A549 (cell line): Measurements from ENCODE around the gene SLC25A11.

Experiments
- CEBPB ChIP-seq, 2 experiments: fragments of >200 bp in 1 of 2; sonication (Bioruptor Twin) in 1 of 2; formaldehyde crosslinking in 1 of 2; IDR thresholded peaks; 2 replicates each; pipeline ENCODE4 v1.6.1; 2012 to 2016
- HOXA7 ChIP-seq: fragments of 250-450 bp; sonication (Bioruptor Pico); IDR thresholded peaks from 2 replicates; pipeline ENCODE4 v1.5.0; 2020; ENCODE audit warnings: mild to moderate bottlenecking, moderate library complexity
- MAFK ChIP-seq: fragments of 450-650 bp; IDR thresholded peaks from 2 replicates; pipeline ENCODE4 v1.6.1; 2014; ENCODE audit not compliant: partially characterized antibody
- NPAS2 ChIP-seq: fragments of 250-450 bp; sonication (Bioruptor Pico); IDR thresholded peaks from 2 replicates; pipeline ENCODE4 v1.8.0; 2022; ENCODE audit warnings: mild to moderate bottlenecking, moderate library complexity, borderline replicate concordance
- POLR2A ChIP-seq: IDR thresholded peaks from 2 replicates; pipeline ENCODE4 v1.6.1; 2012; ENCODE audit warnings: mild to moderate bottlenecking, low read length
- RAD21 ChIP-seq, 2 experiments: fragments of >200 bp in 1 of 2; sonication (Bioruptor Twin) in 1 of 2; formaldehyde crosslinking in 1 of 2; IDR thresholded peaks in 1 of 2; conservative IDR thresholded peaks in 1 of 2; 2 replicates in 1 of 2; 3 replicates in 1 of 2; pipeline ENCODE4 v1.6.1; 2012 to 2018; ENCODE audit warnings: inconsistent platforms in 1 of 2
- RARB ChIP-seq: fragments of 250-450 bp; sonication (Bioruptor Pico); IDR thresholded peaks from 2 replicates; pipeline ENCODE4 v1.8.0; 2021; ENCODE audit warnings: mild to moderate bottlenecking, moderate library complexity
- TF ChIP-seq, protein P1 (sequence below): fragments of >200 bp; sonication (Bioruptor Twin); formaldehyde crosslinking; IDR thresholded peaks from 3 replicates; pipeline ENCODE4 v1.5.1; 2016
- TF ChIP-seq, protein P2 (sequence below): fragments of 450-650 bp; IDR thresholded peaks from 2 replicates; pipeline ENCODE4 v1.6.1; 2014; ENCODE audit warnings: antibody characterized with exemption
- TF ChIP-seq, protein P3 (sequence below): IDR thresholded peaks from 2 replicates; pipeline ENCODE4 v1.6.1; 2012
- TF ChIP-seq, protein P4 (sequence below): IDR thresholded peaks from 2 replicates; pipeline ENCODE4 v1.6.1; 2012

DNA sequence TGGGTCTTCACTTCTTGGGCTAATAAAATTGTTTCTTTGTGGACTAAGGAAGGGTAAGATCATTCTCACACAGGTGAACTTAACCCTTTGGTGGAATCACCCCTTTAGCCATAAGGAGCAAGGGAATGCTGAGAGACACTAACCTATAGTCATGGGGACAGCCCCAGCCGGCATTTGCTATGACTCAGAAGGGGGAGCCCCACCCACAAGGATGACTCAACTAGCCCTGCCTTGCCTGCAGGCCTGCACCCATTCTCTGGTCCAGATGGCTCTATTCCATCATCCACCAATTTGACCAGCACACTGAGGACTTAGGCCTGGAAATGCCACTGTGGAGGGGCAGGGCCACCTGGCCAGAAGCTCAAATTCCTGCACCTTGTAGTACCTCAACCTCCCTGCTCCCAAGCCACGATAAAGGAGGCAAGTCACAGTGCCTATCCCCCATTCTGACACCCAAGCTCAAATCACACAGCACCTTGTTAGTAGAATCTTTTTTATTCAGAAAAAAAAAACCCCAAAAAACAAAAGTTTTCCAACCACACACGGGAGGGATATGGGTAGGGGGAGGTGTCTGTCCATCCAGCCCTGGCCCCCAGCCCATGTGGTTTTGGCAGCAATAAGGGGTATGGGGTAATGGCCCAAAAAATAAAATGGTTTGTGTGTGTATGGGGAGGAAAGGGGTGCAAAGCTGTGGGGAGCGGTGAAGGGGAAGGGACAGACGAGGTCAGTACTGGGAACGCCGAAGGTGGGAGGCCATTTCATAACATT is 5.5 kb upstream of the SLC25A11 start:
- no peak for TF ChIP-seq RARB (CRISPR knock-in tag)
- no peak for TF ChIP-seq POLR2A
- TF ChIP-seq, protein P1, sequence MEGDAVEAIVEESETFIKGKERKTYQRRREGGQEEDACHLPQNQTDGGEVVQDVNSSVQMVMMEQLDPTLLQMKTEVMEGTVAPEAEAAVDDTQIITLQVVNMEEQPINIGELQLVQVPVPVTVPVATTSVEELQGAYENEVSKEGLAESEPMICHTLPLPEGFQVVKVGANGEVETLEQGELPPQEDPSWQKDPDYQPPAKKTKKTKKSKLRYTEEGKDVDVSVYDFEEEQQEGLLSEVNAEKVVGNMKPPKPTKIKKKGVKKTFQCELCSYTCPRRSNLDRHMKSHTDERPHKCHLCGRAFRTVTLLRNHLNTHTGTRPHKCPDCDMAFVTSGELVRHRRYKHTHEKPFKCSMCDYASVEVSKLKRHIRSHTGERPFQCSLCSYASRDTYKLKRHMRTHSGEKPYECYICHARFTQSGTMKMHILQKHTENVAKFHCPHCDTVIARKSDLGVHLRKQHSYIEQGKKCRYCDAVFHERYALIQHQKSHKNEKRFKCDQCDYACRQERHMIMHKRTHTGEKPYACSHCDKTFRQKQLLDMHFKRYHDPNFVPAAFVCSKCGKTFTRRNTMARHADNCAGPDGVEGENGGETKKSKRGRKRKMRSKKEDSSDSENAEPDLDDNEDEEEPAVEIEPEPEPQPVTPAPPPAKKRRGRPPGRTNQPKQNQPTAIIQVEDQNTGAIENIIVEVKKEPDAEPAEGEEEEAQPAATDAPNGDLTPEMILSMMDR = no peak
- no peak for TF ChIP-seq CEBPB (IDR thresholded peaks at IDR 0.05)
- peak; percentile 91; the same call in 1 of the 2 replicates for TF ChIP-seq HOXA7 (CRISPR knock-in tag)
- TF ChIP-seq, protein P2, sequence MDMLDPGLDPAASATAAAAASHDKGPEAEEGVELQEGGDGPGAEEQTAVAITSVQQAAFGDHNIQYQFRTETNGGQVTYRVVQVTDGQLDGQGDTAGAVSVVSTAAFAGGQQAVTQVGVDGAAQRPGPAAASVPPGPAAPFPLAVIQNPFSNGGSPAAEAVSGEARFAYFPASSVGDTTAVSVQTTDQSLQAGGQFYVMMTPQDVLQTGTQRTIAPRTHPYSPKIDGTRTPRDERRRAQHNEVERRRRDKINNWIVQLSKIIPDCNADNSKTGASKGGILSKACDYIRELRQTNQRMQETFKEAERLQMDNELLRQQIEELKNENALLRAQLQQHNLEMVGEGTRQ = peak; percentile 6; the same call in 1 of the 2 replicates
- TF ChIP-seq, protein P3, sequence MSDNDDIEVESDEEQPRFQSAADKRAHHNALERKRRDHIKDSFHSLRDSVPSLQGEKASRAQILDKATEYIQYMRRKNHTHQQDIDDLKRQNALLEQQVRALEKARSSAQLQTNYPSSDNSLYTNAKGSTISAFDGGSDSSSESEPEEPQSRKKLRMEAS = peak; percentile 69
- no peak for TF ChIP-seq RAD21 (conservative IDR thresholded peaks at IDR 0.05 in 1 of 2, IDR thresholded peaks at IDR 0.05 in 1 of 2)
- no peak for TF ChIP-seq MAFK
- no peak for TF ChIP-seq NPAS2 (CRISPR knock-in tag)
- TF ChIP-seq, protein P4, sequence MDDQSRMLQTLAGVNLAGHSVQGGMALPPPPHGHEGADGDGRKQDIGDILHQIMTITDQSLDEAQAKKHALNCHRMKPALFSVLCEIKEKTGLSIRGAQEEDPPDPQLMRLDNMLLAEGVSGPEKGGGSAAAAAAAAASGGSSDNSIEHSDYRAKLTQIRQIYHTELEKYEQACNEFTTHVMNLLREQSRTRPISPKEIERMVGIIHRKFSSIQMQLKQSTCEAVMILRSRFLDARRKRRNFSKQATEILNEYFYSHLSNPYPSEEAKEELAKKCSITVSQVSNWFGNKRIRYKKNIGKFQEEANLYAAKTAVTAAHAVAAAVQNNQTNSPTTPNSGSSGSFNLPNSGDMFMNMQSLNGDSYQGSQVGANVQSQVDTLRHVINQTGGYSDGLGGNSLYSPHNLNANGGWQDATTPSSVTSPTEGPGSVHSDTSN = peak; percentile 90
